OCI-LY3 (cell line): Measurements from ENCODE around the gene ZIC5.

Experiments used
- EZH2phosphoT487 ChIP-seq: fragments of 200-600 bp; shearing (Covaris generic); IDR thresholded peaks from 2 replicates; pipeline ENCODE4 v1.6.1; 2018; ENCODE audit warnings: antibody characterized with exemption, mixed run types, low read depth
- TF ChIP-seq, protein P1 (sequence below): fragments of 200-600, 300-600 bp; sonication (generic); IDR thresholded peaks from 2 replicates; pipeline ENCODE4 v1.5.1; 2014; ENCODE audit warnings: antibody characterized with exemption, low read length, low read depth

DNA sequence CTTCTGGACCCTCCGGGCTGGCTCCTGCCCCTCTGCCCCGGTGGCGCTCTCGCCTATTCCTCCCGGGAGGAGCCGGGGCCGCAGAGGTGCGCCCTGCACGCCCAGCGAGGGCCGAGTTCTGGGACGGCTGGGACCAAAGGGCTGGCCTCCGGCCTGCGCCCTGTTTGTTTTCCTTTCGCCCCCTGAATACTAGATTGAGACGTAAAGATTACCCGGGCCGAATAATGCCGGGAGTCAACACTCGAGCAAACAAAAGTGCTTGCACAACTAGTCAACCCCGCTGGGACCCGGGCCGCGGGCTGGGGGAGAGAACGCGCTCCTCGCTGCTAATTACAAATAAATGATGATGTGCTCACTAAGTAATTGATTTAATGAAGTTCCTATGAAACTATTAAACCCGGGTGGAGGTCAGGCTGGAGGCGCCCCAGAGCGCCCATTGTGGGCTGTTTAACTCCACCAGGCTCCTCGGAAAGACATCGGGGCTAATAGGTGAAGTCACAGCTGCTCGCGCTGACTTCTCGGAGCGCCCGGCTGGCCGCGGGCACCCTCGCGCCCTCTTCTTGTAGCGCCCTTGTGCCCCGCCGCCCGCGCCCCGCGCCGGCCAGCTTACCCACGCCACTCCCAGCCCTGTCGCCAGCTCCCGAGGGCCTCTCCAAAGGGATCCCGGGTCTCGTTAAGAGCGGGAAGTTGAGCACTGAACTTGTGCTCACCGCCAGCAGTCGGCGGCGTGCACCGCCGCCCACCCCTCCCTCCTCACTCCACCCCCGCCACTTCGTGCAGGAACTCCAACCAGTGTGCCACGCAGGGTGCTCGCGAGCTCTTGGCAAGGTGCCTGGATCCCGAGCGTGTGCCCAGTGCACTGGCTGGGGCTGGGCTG, 14.9 kb downstream of the ZIC5 start:
- TF ChIP-seq, protein P1, sequence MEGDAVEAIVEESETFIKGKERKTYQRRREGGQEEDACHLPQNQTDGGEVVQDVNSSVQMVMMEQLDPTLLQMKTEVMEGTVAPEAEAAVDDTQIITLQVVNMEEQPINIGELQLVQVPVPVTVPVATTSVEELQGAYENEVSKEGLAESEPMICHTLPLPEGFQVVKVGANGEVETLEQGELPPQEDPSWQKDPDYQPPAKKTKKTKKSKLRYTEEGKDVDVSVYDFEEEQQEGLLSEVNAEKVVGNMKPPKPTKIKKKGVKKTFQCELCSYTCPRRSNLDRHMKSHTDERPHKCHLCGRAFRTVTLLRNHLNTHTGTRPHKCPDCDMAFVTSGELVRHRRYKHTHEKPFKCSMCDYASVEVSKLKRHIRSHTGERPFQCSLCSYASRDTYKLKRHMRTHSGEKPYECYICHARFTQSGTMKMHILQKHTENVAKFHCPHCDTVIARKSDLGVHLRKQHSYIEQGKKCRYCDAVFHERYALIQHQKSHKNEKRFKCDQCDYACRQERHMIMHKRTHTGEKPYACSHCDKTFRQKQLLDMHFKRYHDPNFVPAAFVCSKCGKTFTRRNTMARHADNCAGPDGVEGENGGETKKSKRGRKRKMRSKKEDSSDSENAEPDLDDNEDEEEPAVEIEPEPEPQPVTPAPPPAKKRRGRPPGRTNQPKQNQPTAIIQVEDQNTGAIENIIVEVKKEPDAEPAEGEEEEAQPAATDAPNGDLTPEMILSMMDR: no peak
- no peak for TF ChIP-seq EZH2phosphoT487
